Stromal cell of bone marrow (primary cell): Measurements from ENCODE around the gene CHCHD6.

Experiments
- DNase-seq: peaks from one replicate; pipeline ENCODE4 v3.0.0-alpha.2; 2012; ENCODE audit warnings: low read depth

Gene CHCHD6

GRCh38 chr3:126939733-126940132, 235.7 kb downstream of the CHCHD6 start:
- DNase-seq = no peak

- DNase-seq = no peak
These were observed 237.8 kb downstream of the CHCHD6 start for GRCh38 chr3:126941721-126942270.

- no peak for DNase-seq
These were observed 240.3 kb downstream of the CHCHD6 start for GRCh38 chr3:126944089-126944965.

GRCh38 chr3:126945171-126945721, 241.2 kb downstream of the CHCHD6 start:
- no peak for DNase-seq

GRCh38 chr3:126945891-126946290, 241.9 kb downstream of the CHCHD6 start:
- no peak for DNase-seq

- no peak for DNase-seq
These were observed 242.4 kb downstream of the CHCHD6 start for GRCh38 chr3:126946405-126946804.

GRCh38 chr3:126947429-126947828, 243.4 kb downstream of the CHCHD6 start:
- no peak for DNase-seq

GRCh38 chr3:126948980-126949535, 245.0 kb downstream of the CHCHD6 start:
- DNase-seq = no peak

GRCh38 chr3:126951561-126951960, 247.5 kb downstream of the CHCHD6 start:
- DNase-seq = no peak

GRCh38 chr3:126952261-126952982, 248.4 kb downstream of the CHCHD6 start:
- DNase-seq = no peak

GRCh38 chr3:126952983-126953660, 249.1 kb downstream of the CHCHD6 start:
- DNase-seq = no peak

- DNase-seq = no peak
These were observed 250.3 kb downstream of the CHCHD6 start for GRCh38 chr3:126954141-126954842.

- DNase-seq = no peak
These were observed 251.2 kb downstream of the CHCHD6 start for GRCh38 chr3:126955004-126955790.

- DNase-seq = no peak
These were observed 252.3 kb downstream of the CHCHD6 start for GRCh38 chr3:126956361-126956760.

- DNase-seq = no peak
These were observed 253.0 kb downstream of the CHCHD6 start for GRCh38 chr3:126956866-126957650.

GRCh38 chr3:126957776-126958637, 254.0 kb downstream of the CHCHD6 start:
- DNase-seq = no peak

- no peak for DNase-seq
These were observed 254.6 kb downstream of the CHCHD6 start for GRCh38 chr3:126958638-126959085.

GRCh38 chr3:126959136-126959920, 255.3 kb downstream of the CHCHD6 start:
- no peak for DNase-seq
